Omental fat pad (tissue), 4 donors: ENCODE results near the gene PAF1. TPM values are rescaled to one million over a fixed set of nuclear protein-coding genes. Genes with fewer than 3 reads are reported as not detected.

Source experiments
- ATAC-seq: fragments of 150-250 bp; one replicate; pipeline ENCODE4 v1.9.1; 2016; ENCODE audit warnings: mild to moderate bottlenecking, moderate library complexity; ENCODE audit not compliant: low FRiP score
- DNase-seq: peaks from one replicate; pipeline ENCODE4 v3.0.0-alpha.2; 2019; ENCODE audit warnings: low spot score
- total RNA-seq, 4 donors: library from RNA; depleted of rRNA; stranded (reverse); fragments of >200 nt; gene quantifications; one replicate each; pipeline ENCODE4 v1.1.0, GENCODE V29; 2016
- TF ChIP-seq, protein P1 (sequence below), 3 donors: fragments of 450-650 bp; IDR thresholded peaks; one replicate each; pipeline ENCODE4 v1.5.1; 2016 to 2017; ENCODE audit warnings: antibody characterized with exemption in 3 of 3, mild to moderate bottlenecking in 3 of 3, moderate library complexity in 2 of 3

PAF1 gene
- total RNA-seq, 4 donors from 2014 or later: 29.2 to 60.3 (median 53.3) TPM

DNA sequence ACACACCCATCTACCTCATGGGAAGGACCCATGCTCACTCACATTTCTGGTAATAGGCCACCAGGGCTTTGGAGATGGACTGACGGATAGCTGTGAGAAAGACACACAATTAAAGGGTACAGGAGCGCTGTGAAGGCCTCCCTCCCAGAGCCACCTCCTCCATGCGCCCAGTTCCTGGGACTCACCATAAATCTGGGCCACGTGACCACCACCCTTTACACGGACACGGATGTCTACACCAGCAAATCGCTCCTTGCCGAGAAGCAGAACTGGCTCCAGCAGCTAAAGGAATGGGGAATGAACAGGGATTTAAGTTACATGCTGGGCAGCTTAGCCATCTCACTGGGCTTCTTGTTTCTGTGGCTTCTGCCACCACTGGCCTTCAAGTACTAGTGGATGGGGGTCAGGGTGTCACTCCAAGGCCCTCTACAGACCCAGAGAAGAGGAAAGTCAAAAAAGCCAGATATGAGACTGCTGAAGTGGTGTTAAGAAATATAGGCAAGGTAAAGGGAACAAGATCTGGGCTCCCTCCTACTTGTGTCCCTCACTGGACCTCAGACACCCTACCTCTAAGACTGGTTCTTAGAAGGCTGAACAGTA, 42.7 kb upstream of the PAF1 start:
- ATAC-seq: no peak
- no peak for DNase-seq
- TF ChIP-seq, protein P1, sequence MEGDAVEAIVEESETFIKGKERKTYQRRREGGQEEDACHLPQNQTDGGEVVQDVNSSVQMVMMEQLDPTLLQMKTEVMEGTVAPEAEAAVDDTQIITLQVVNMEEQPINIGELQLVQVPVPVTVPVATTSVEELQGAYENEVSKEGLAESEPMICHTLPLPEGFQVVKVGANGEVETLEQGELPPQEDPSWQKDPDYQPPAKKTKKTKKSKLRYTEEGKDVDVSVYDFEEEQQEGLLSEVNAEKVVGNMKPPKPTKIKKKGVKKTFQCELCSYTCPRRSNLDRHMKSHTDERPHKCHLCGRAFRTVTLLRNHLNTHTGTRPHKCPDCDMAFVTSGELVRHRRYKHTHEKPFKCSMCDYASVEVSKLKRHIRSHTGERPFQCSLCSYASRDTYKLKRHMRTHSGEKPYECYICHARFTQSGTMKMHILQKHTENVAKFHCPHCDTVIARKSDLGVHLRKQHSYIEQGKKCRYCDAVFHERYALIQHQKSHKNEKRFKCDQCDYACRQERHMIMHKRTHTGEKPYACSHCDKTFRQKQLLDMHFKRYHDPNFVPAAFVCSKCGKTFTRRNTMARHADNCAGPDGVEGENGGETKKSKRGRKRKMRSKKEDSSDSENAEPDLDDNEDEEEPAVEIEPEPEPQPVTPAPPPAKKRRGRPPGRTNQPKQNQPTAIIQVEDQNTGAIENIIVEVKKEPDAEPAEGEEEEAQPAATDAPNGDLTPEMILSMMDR (IDR thresholded peaks at IDR 0.05): no peak

DNA sequence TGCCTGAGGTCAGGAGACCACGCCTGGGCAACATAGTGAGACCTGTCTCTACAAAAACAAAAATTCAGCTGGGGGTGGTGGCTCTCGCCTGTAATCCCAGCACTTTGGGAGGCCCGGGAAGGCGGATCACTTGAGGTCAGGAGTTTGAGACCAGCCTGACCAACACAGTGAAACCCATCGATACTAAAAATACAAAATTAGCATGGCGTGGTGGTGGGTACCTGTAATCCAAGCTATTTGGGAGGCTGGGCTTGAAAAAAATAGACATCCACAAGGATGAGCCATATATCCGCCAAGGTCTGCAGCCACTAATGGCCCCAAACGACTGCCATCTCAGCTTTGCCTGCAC, 41.7 kb upstream of the PAF1 start:
- ATAC-seq (no peak), DNase-seq (no peak)
- TF ChIP-seq, protein P1 (IDR thresholded peaks at IDR 0.05): no peak

GRCh38 chr19:39430675-39431593, 40.0 kb upstream of the PAF1 start:
- DNase-seq (no peak), ATAC-seq (no peak)
- TF ChIP-seq, protein P1 (IDR thresholded peaks at IDR 0.05): no peak

GRCh38 chr19:39428283-39429112, 37.6 kb upstream of the PAF1 start:
- ATAC-seq (peak; percentile 65), DNase-seq (no peak)
- TF ChIP-seq, protein P1 (IDR thresholded peaks at IDR 0.05): no peak

DNA sequence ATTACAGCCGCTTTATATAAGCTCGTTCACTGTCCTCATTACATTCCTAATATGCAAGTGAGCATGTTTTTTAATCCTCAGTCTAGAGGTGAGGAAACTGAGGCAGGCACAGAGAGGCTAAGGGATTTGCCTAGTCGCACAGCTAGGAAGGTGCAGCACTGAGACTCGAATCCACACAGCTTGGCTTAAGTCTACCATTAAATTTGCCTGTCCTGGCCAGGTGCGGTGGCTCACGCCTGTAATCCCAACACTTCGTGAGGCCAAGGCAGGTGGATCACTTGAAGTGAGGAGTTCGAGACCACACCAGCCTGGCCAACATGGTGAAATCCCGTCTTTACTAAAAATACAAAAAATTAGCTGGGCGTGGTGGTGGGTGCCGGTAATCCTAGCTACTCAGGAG, 36.8 kb upstream of the PAF1 start:
- TF ChIP-seq, protein P1 (IDR thresholded peaks at IDR 0.05): no peak
- ATAC-seq (no peak), DNase-seq (no peak)

GRCh38 chr19:39426170-39426569, 35.3 kb upstream of the PAF1 start:
- no peak for DNase-seq
- TF ChIP-seq, protein P1 (IDR thresholded peaks at IDR 0.05): no peak
- no peak for ATAC-seq
